ENCODE results near the gene SYN1. TPM values are rescaled to one million over a fixed set of nuclear protein-coding genes. Genes with fewer than 3 reads are reported as not detected.

The SYN1 gene
- polyA plus RNA-seq, 3 donors: 0.11 to 4.0 (median 0.29) TPM

- intact Hi-C loops (cut with micrococcal nuclease): no loop called here
- Mint-ChIP-seq H3K27ac (no peak overlapping the region), H3K9me3 (peaks cover 2 to 31% (median 13%) of the 10 kb centered on the region in 7 donors), H3K4me3 (no peak overlapping the region), H3K4me1 (no peaks in the 10 kb centered on the region), H3K36me3 (no peaks in the 10 kb centered on the region), H3K27me3 (ENCODE audit: low read depth in 3 of 3) (peaks cover 0 to 6% (median 0%) of the 10 kb centered on the region in 3 donors)
- Histone ChIP-seq H2AFZ (ENCODE audit: insufficient read depth, low read depth, low read length, poor library complexity, severe bottlenecking) (peak overlapping the region; percentile 29), H4K20me1 (ENCODE audit: insufficient read depth, low read length) (no peaks in the 10 kb centered on the region), H3K4me2 (replicated peaks; ENCODE audit: extremely low read depth, low read length, poor library complexity, severe bottlenecking) (no peak overlapping the region), H3K4me1 (ENCODE audit: control insufficient read depth in 1 of 2, insufficient read depth in 2 of 2, low read length in 2 of 2) (no peaks in the 10 kb centered on the region), H3K9ac (ENCODE audit: insufficient read depth, low read length, poor library complexity, severe bottlenecking) (no peak overlapping the region), H3K27me3 (ENCODE audit: control insufficient read depth in 2 of 2, insufficient read depth in 2 of 2, low read length in 2 of 2) (no peaks in the 10 kb centered on the region), H3K36me3 (replicated peaks in 1 of 2; ENCODE audit: control insufficient read depth in 1 of 2, insufficient read depth in 2 of 2, low read length in 2 of 2) (no peaks in the 10 kb centered on the region), H3K27ac (ENCODE audit: low read depth in 1 of 2, low read length in 2 of 2) (no peak overlapping the region), H3K79me2 (ENCODE audit: insufficient read depth, low read length) (no peaks in the 10 kb centered on the region), H3K9me3 (replicated peaks in 1 of 2; ENCODE audit: control insufficient read depth in 1 of 2, insufficient read depth in 1 of 2, low read length in 2 of 2) (peaks cover 5 to 9% of the 10 kb centered on the region in 2 donors), H3K4me3 (replicated peaks in 1 of 3; ENCODE audit: low read depth in 2 of 3, low read length in 3 of 3) (no peak overlapping the region)
- DNase-seq: no peak
- no CpG with 5 or more reads among the region's 1 CpG for WGBS (ENCODE audit: insufficient coverage)
- no peak for TF ChIP-seq CTCF (IDR thresholded peaks at IDR 0.05)
These were observed 23.9 kb downstream of the SYN1 start for GRCh38 chrX:47595716-47596251.

DNA sequence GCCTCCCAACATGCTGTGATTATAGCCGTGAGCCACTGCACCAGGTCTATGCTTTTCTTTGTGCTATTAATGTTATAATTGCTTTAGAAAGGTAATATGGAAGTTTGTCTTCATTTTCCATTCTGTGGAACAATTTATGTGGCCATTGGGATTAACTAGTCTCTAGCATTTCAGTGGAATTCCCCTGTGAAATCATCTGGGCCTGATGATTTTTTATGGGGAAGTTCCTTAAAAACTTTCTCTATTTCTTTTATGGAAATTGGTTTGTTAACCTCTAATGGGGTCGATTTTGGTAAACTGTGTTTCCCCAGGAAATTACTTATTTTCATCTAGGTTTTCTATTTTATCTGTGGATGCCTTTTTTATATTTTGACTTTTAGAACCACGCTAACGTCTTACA lies 26.1 kb downstream of the SYN1 start:
- no peaks in the 10 kb centered on the region for H3K27me3 ChIP-seq (ENCODE audit: control insufficient read depth in 2 of 2, insufficient read depth in 2 of 2, low read length in 2 of 2)

More for the DNA sequence above, 26.1 kb downstream of the SYN1 start:
- no peak for TF ChIP-seq CTCF (IDR thresholded peaks at IDR 0.05)
- intact Hi-C loops (cut with micrococcal nuclease): no loop called here
- Mint-ChIP-seq H3K27ac (no peak overlapping the region), H3K4me1 (no peaks in the 10 kb centered on the region), H3K36me3 (no peaks in the 10 kb centered on the region), H3K9me3 (peaks cover 2 to 20% (median 10%) of the 10 kb centered on the region in 7 donors), H3K4me3 (no peak overlapping the region), H3K27me3 (ENCODE audit: low read depth in 3 of 3) (peaks cover 0 to 6% (median 2%) of the 10 kb centered on the region in 3 donors)
- Histone ChIP-seq H3K27ac (ENCODE audit: low read depth in 1 of 2, low read length in 2 of 2) (no peak overlapping the region), H2AFZ (ENCODE audit: insufficient read depth, low read depth, low read length, poor library complexity, severe bottlenecking) (no peak overlapping the region), H3K79me2 (ENCODE audit: insufficient read depth, low read length) (no peaks in the 10 kb centered on the region), H3K4me3 (replicated peaks in 1 of 3; ENCODE audit: low read depth in 2 of 3, low read length in 3 of 3) (no peak overlapping the region), H3K4me2 (replicated peaks; ENCODE audit: extremely low read depth, low read length, poor library complexity, severe bottlenecking) (no peak overlapping the region), H3K4me1 (ENCODE audit: control insufficient read depth in 1 of 2, insufficient read depth in 2 of 2, low read length in 2 of 2) (no peaks in the 10 kb centered on the region), H3K9ac (ENCODE audit: insufficient read depth, low read length, poor library complexity, severe bottlenecking) (no peak overlapping the region), H4K20me1 (ENCODE audit: insufficient read depth, low read length) (no peaks in the 10 kb centered on the region), H3K36me3 (replicated peaks in 1 of 2; ENCODE audit: control insufficient read depth in 1 of 2, insufficient read depth in 2 of 2, low read length in 2 of 2) (no peaks in the 10 kb centered on the region), H3K9me3 (replicated peaks in 1 of 2; ENCODE audit: control insufficient read depth in 1 of 2, insufficient read depth in 1 of 2, low read length in 2 of 2) (peaks cover 0 to 4% of the 10 kb centered on the region in 2 donors)
- no CpG with 5 or more reads among the region's 4 CpGs for WGBS (ENCODE audit: insufficient coverage)
- DNase-seq: peak in 1 of 3 donors; percentile 26

All from CD14-positive monocyte (primary cell).